ENCODE measurements around the gene PARD3B. TPM values are rescaled to one million over a fixed set of nuclear protein-coding genes. Genes with fewer than 3 reads are reported as not detected.

Gene PARD3B
- total RNA-seq, 4 donors from 2014 or later = 6.5 to 17.3 (median 12.7) TPM

GRCh38 chr2:204650611-204651010, 105.3 kb downstream of the PARD3B start:
- no peak for DNase-seq (ENCODE audit: low spot score in 2 of 2)
- no peak for TF ChIP-seq POLR2A (IDR thresholded peaks at IDR 0.05)
- TF ChIP-seq, protein P1, sequence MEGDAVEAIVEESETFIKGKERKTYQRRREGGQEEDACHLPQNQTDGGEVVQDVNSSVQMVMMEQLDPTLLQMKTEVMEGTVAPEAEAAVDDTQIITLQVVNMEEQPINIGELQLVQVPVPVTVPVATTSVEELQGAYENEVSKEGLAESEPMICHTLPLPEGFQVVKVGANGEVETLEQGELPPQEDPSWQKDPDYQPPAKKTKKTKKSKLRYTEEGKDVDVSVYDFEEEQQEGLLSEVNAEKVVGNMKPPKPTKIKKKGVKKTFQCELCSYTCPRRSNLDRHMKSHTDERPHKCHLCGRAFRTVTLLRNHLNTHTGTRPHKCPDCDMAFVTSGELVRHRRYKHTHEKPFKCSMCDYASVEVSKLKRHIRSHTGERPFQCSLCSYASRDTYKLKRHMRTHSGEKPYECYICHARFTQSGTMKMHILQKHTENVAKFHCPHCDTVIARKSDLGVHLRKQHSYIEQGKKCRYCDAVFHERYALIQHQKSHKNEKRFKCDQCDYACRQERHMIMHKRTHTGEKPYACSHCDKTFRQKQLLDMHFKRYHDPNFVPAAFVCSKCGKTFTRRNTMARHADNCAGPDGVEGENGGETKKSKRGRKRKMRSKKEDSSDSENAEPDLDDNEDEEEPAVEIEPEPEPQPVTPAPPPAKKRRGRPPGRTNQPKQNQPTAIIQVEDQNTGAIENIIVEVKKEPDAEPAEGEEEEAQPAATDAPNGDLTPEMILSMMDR (IDR thresholded peaks at IDR 0.05) = no peak
- H3K4me3 ChIP-seq (ENCODE audit: low read depth, poor library complexity, severe bottlenecking) = no peak overlapping the region
- intact Hi-C loops (cut with DNase I; ENCODE audit: low total_unique reads) = no loop called here

- intact Hi-C loops (cut with DNase I; ENCODE audit: low total_unique reads) = no loop called here
- H3K4me3 ChIP-seq (ENCODE audit: low read depth, poor library complexity, severe bottlenecking) = no peak overlapping the region
- DNase-seq (ENCODE audit: low spot score in 2 of 2) = no peak
- TF ChIP-seq, protein P1 (IDR thresholded peaks at IDR 0.05) = no peak
- TF ChIP-seq POLR2A (IDR thresholded peaks at IDR 0.05) = no peak
- WGBS, 2 donors = 92 to 96% methylated on average over 4 of the region's 4 CpGs
These were observed 106.8 kb downstream of the PARD3B start for GRCh38 chr2:204652063-204652462.

- intact Hi-C loops (cut with DNase I; ENCODE audit: low total_unique reads) = no loop called here
- no peak for TF ChIP-seq POLR2A (IDR thresholded peaks at IDR 0.05)
- TF ChIP-seq, protein P1 (IDR thresholded peaks at IDR 0.05) = no peak
- no peak overlapping the region for H3K4me3 ChIP-seq (ENCODE audit: low read depth, poor library complexity, severe bottlenecking)
- no peak for DNase-seq (ENCODE audit: low spot score in 2 of 2)
- WGBS, 2 donors = 43 to 55% methylated on average over 1 of the region's 1 CpG
These were observed 109.4 kb downstream of the PARD3B start for GRCh38 chr2:204654669-204655068.

DNA sequence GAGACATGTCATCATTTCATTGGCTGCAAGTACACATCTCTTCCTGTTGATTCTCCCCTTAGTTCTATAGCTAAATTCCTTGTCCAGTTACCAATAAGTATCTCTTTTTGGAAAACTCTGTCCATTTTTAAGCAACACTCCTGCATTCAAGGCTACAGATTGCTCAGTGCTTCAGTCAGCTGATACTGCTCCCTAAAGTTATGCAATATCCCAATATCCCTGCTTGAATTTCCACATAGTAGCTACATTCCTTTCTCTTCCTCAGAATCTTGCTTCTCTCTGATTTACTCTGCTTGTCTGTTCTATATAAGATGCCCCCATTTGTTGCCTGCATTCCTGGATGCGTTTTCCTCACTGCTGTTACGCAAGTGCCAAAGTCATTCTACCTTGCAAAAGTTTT, 109.8 kb downstream of the PARD3B start:
- 89 to 98% methylated on average over 2 of the region's 2 CpGs for WGBS, 2 donors
- no peak for DNase-seq (ENCODE audit: low spot score in 2 of 2)
- intact Hi-C loops (cut with DNase I; ENCODE audit: low total_unique reads) = no loop called here
- TF ChIP-seq, protein P1 (IDR thresholded peaks at IDR 0.05) = no peak
- TF ChIP-seq POLR2A (IDR thresholded peaks at IDR 0.05) = no peak
- H3K4me3 ChIP-seq (ENCODE audit: low read depth, poor library complexity, severe bottlenecking) = no peak overlapping the region

DNA sequence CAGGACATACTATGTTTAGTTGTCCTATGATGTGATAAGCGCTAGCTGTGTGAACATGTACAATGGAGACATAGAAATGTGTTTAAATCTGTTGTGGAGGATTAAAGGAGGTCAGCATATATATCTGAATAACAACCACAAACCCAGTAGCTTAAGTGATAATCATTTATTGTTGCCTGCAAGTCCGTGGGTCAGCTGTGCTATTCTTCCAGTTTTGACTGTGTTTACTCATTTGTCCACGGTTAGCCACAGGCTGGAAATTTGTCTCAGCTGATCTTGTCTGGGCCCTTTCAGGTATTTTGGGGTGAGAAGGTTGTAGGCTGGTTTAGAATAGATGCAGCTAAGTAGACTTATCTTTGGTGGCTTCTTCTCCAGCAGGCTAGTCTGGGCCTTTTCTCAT, 110.4 kb downstream of the PARD3B start:
- no peak for TF ChIP-seq POLR2A (IDR thresholded peaks at IDR 0.05)
- TF ChIP-seq, protein P1 (IDR thresholded peaks at IDR 0.05) = no peak
- intact Hi-C loops (cut with DNase I; ENCODE audit: low total_unique reads) = no loop called here
- 93 to 94% methylated on average over 3 of the region's 3 CpGs for WGBS, 2 donors
- no peak overlapping the region for H3K4me3 ChIP-seq (ENCODE audit: low read depth, poor library complexity, severe bottlenecking)
- DNase-seq (ENCODE audit: low spot score in 2 of 2) = no peak

DNA sequence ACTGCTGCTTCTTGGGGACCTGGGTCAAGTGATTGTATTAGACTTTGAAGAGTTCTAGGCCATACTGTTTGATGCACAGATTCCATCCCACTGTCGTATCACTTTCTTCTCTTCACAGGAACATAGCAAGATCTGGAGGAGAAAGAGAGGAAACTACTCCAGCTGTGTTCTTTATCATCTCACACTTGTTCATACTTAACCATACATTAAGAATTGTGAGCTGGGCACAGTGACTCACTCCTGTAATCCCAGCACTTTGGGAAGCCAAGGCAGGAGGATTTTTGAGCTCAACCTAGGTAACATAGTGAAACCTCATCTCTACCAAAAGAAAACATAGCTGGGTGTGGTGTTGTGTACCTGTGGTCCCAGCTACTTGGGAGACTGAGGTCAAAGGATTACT, 111.7 kb downstream of the PARD3B start:
- no peak for DNase-seq (ENCODE audit: low spot score in 2 of 2)
- WGBS, 2 donors = 93 to 97% methylated on average over 1 of the region's 1 CpG
- H3K4me3 ChIP-seq (ENCODE audit: low read depth, poor library complexity, severe bottlenecking) = no peak overlapping the region
- TF ChIP-seq POLR2A (IDR thresholded peaks at IDR 0.05) = no peak
- TF ChIP-seq, protein P1 (IDR thresholded peaks at IDR 0.05) = no peak
- intact Hi-C loops (cut with DNase I; ENCODE audit: low total_unique reads) = no loop called here

All from lower leg skin (tissue), 4 donors.